Spleen (tissue), 7 donors: ENCODE data around the gene GLIS1.

Source experiments
- POLR2A ChIP-seq, 3 donors: fragments of 450-650 bp; IDR thresholded peaks; one replicate each; pipeline ENCODE4 v1.5.1; 2017; ENCODE audit warnings: antibody characterized with exemption in 3 of 3, mild to moderate bottlenecking in 1 of 3
- POLR2AphosphoS5 ChIP-seq, 3 donors: sonication (generic); formaldehyde crosslinking; IDR thresholded peaks; one replicate each; pipeline ENCODE4 v1.5.1; 2017; ENCODE audit warnings: antibody characterized with exemption in 3 of 3
- TF ChIP-seq, protein P1 (sequence below), 11 experiments: fragments of 200-600 bp in 7 of 11; fragments of 450-650 bp in 4 of 11; sonication (generic) in 4 of 11; IDR thresholded peaks in 8 of 11; conservative IDR thresholded peaks in 3 of 11; 1 replicate in 7 of 11; 2 replicates in 4 of 11; pipeline versions ENCODE4 v1.4.0 to v1.8.0; 2016 to 2021; ENCODE audit warnings: antibody characterized with exemption in 11 of 11, inconsistent platforms in 4 of 11, mild to moderate bottlenecking in 1 of 11
- donor health status: DM: no; HTN: no; CAD: no; lungs with moderate emphysema.
- donor health status: DM: no; HTN: no; CAD: no.
- donor health status: DM: no; HTN: no; CAD: no.

DNA sequence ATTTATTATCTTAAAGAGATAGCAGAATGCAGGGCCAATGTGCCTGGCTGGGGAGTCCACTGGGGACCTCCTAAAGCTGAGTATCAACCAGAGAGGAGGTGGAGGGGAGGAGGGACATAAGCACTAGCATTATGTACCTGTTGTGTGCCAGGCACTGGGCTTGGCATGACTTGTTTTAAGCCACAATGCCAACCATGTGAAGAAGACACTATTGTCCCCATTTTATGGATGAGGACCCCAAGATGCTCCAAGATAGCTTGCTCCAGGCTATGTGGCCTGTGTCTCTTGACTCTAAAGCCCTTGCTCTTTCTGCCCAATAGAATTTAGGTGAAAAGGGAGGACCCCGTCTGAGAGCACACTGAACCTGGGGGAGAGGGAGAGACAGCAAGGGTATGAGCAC lies 111.3 kb downstream of the GLIS1 start:
- TF ChIP-seq, protein P1, sequence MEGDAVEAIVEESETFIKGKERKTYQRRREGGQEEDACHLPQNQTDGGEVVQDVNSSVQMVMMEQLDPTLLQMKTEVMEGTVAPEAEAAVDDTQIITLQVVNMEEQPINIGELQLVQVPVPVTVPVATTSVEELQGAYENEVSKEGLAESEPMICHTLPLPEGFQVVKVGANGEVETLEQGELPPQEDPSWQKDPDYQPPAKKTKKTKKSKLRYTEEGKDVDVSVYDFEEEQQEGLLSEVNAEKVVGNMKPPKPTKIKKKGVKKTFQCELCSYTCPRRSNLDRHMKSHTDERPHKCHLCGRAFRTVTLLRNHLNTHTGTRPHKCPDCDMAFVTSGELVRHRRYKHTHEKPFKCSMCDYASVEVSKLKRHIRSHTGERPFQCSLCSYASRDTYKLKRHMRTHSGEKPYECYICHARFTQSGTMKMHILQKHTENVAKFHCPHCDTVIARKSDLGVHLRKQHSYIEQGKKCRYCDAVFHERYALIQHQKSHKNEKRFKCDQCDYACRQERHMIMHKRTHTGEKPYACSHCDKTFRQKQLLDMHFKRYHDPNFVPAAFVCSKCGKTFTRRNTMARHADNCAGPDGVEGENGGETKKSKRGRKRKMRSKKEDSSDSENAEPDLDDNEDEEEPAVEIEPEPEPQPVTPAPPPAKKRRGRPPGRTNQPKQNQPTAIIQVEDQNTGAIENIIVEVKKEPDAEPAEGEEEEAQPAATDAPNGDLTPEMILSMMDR (IDR thresholded peaks at IDR 0.05 in 8 of 11, conservative IDR thresholded peaks at IDR 0.05 in 3 of 11): no peak
- TF ChIP-seq POLR2AphosphoS5 (IDR thresholded peaks at IDR 0.05) (no peak), POLR2A (IDR thresholded peaks at IDR 0.05) (no peak)
